Suprapubic skin (tissue), 4 donors: Measurements from ENCODE around the gene ANKRD13A.

Experiments used
- POLR2A ChIP-seq, 2 donors: fragments of 450-650 bp; IDR thresholded peaks; one replicate each; pipeline ENCODE4 v1.6.1; 2017; ENCODE audit warnings: antibody characterized with exemption in 2 of 2, mild to moderate bottlenecking in 2 of 2, moderate library complexity in 2 of 2
- POLR2AphosphoS5 ChIP-seq, 3 donors: sonication (generic); formaldehyde crosslinking; IDR thresholded peaks; one replicate each; pipeline ENCODE4 v1.6.1; 2017; ENCODE audit warnings: antibody characterized with exemption in 3 of 3
- TF ChIP-seq, protein P1 (sequence below), 2 donors: fragments of 200-600 bp in 1 of 2; fragments of 450-650 bp in 1 of 2; sonication (generic) in 1 of 2; IDR thresholded peaks; one replicate each; pipeline ENCODE4 v1.5.1; 2016 to 2019; ENCODE audit warnings: antibody characterized with exemption in 2 of 2, mild to moderate bottlenecking in 1 of 2, moderate library complexity in 1 of 2

DNA sequence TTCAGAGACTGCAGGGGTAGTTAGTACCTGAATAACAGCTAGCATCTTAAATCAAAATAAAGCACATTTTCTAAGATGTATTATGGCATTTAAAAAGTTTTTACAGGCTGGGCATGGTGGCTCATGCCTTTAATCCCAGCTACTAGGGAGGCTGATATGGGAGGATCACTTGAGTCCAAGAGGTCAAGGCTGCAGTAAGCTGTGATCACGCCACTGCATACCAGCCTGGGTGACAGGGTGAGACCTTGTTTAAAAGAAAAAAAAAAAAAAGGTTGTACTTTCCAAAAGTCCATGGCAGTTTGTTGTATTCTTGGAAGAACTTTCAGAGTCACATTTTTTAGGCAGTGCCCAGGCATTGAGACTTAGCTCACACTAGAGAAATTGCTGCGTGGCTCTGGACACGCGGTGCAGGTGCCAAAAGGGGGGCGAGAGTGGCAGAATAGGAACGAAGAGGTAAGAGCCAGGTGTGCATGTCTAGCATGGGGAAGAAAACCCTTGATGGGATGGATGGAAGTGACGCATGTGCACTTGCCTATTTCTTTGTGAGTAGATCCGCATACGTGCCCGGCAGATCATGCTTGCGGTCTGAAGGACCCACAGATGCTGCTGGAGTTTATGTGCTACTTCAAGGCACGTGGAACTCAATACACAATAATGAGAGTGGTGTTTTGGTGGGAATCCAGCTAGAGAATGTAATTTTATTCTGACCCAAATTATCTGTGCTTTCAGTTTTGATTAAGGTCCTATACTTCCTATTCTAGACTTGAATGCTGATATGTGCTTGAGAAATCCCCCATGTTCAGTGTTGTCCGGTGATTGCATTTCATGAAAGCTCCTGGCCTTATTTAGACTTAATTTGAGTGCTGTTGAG lies 11.9 kb downstream of the ANKRD13A start:
- TF ChIP-seq POLR2AphosphoS5 (IDR thresholded peaks at IDR 0.05) = no peak
- no peak for TF ChIP-seq POLR2A (IDR thresholded peaks at IDR 0.05)
- TF ChIP-seq, protein P1, sequence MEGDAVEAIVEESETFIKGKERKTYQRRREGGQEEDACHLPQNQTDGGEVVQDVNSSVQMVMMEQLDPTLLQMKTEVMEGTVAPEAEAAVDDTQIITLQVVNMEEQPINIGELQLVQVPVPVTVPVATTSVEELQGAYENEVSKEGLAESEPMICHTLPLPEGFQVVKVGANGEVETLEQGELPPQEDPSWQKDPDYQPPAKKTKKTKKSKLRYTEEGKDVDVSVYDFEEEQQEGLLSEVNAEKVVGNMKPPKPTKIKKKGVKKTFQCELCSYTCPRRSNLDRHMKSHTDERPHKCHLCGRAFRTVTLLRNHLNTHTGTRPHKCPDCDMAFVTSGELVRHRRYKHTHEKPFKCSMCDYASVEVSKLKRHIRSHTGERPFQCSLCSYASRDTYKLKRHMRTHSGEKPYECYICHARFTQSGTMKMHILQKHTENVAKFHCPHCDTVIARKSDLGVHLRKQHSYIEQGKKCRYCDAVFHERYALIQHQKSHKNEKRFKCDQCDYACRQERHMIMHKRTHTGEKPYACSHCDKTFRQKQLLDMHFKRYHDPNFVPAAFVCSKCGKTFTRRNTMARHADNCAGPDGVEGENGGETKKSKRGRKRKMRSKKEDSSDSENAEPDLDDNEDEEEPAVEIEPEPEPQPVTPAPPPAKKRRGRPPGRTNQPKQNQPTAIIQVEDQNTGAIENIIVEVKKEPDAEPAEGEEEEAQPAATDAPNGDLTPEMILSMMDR (IDR thresholded peaks at IDR 0.05) = no peak
